GM12874 (cell line): ENCODE data around the gene AKIRIN2.

Experiments used
- CTCF ChIP-seq: IDR thresholded peaks from 2 replicates; pipeline ENCODE4 v1.5.1; 2011; ENCODE audit warnings: low read depth, mild to moderate bottlenecking, control low read depth, low read length, moderate library complexity; ENCODE audit not compliant: insufficient read depth

AKIRIN2 gene

GRCh38 chr6:87700397-87701343, 1.4 kb downstream of the AKIRIN2 start:
- TF ChIP-seq CTCF: 0 out of 2 replicates have a peak, but pooled peaks have one; percentile 15

GRCh38 chr6:87699576-87699975, 2.5 kb downstream of the AKIRIN2 start:
- TF ChIP-seq CTCF: no peak

GRCh38 chr6:87698547-87699006, 3.5 kb downstream of the AKIRIN2 start:
- no peak for TF ChIP-seq CTCF

- TF ChIP-seq CTCF: no peak
These were observed 4.2 kb downstream of the AKIRIN2 start for GRCh38 chr6:87697581-87698546.

- no peak for TF ChIP-seq CTCF
These were observed 9.9 kb downstream of the AKIRIN2 start for GRCh38 chr6:87692086-87692485.

GRCh38 chr6:87690441-87690840, 11.6 kb downstream of the AKIRIN2 start:
- TF ChIP-seq CTCF: no peak

- TF ChIP-seq CTCF: no peak
These were observed 14.7 kb downstream of the AKIRIN2 start for GRCh38 chr6:87687296-87687695.
